Esophagus squamous epithelium (tissue), 4 donors: Measurements from ENCODE around the gene NUDT3.

Source experiments
- CTCF ChIP-seq, 6 experiments: fragments of 450-650 bp in 4 of 6; fragments of 200-600 bp in 2 of 6; sonication (generic) in 2 of 6; IDR thresholded peaks; one replicate each; pipeline ENCODE4 v1.5.1; 2016 to 2019; ENCODE audit warnings: antibody characterized with exemption in 6 of 6, mild to moderate bottlenecking in 4 of 6, moderate library complexity in 4 of 6
- POLR2A ChIP-seq, 4 donors: fragments of 450-650 bp; IDR thresholded peaks; one replicate each; pipeline ENCODE4 v1.6.1; 2017; ENCODE audit warnings: antibody characterized with exemption in 4 of 4, mild to moderate bottlenecking in 4 of 4, moderate library complexity in 3 of 4

- TF ChIP-seq CTCF (IDR thresholded peaks at IDR 0.05) (no peak), POLR2A (IDR thresholded peaks at IDR 0.05) (no peak)
Measured at GRCh38 chr6:34284563-34285447, 107.7 kb downstream of the NUDT3 start.
